CD4-positive, alpha-beta T cell treated with Interleukin-2 at 100 ng/mL for 4 hours (primary cell): ENCODE data around the gene RXRB.

ENCODE experiments used
- DNase-seq: peaks from one replicate; pipeline ENCODE4 v3.0.0-alpha.2; 2020; ENCODE audit warnings: low spot score

RXRB gene

DNA sequence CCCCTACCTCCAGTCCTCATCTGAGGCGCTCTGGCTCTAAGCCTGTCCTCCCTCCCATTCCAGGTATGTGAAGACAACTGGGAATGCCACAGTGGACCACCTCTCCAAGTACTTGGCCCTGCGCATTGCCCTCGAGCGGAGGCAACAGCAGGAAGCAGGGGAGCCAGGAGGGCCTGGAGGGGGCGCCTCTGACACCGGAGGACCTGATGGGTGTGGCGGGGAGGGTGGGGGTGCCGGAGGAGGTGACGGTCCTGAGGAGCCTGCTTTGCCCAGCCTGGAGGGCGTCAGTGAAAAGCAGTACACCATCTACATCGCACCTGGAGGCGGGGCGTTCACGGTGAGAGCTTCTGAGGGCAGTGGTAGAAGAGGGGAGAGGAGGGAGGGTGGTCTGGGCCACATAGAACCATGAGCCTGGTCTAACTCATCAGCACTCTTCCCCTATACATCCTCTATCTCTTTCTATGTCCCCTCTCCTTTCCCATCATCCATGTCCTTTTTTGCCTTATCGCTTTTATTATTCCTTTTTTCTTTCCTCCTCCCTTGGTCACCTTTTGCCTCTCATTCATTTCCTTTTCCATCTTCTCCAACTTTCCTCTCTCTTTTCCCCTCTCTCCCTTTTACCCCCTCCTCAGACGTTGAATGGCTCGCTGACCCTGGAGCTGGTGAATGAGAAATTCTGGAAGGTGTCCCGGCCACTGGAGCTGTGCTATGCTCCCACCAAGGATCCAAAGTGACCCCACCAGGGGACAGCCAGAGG, 11.4 kb upstream of the RXRB start:
- no peak for DNase-seq

GRCh38 chr6:33211136-33211535, 10.7 kb upstream of the RXRB start:
- DNase-seq: no peak

DNA sequence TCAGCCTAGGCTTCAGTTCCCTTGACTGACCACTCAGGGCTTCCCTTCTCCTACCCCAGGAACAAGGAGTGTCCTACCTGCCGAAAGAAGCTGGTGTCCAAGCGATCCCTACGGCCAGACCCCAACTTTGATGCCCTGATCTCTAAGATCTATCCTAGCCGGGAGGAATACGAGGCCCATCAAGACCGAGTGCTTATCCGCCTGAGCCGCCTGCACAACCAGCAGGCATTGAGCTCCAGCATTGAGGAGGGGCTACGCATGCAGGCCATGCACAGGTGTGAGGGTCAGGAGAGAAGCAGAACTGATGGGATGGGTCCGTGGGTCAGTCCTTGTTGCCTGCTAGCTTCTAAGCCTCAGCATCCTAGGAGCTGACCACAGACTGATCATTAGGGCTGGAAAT, 9.4 kb upstream of the RXRB start:
- DNase-seq: no peak

- DNase-seq: peak; percentile 81
Observed at GRCh38 chr6:33208091-33208967, 7.9 kb upstream of the RXRB start, which contains the start of gene RING1. TSS of gene RING1 (plus strand) at chr6:33208500. CDS start at chr6:33208823, 323 bp downstream.

DNA sequence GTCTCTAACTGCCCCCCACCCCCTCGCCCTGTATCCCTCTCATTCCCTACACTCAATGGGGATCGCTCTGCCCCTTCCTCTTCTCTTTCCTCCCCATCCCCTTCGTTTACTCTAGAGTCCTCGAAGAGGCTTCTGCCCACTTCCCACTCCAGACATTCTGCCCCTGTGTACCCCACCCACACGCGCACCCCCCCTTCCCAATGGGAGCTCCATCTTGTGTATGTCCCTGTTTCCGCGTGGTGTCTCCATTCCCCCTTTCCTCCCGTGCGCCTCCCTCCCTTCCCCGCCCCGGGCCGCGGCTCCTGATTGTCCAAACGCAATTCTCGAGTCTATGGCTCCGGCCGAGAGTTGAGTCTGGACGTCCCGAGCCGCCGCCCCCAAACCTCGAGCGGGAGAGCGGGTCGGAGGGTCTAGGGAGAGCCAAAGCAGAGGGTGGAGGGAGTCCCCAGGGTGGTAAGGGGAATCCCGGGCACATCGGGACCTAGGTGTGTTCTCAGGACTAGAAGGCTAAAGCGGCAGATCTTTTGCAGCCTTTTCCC, 7.2 kb upstream of the RXRB start:
- DNase-seq: no peak

- DNase-seq: no peak
Observed at GRCh38 chr6:33206864-33207551, 6.5 kb upstream of the RXRB start.

DNA sequence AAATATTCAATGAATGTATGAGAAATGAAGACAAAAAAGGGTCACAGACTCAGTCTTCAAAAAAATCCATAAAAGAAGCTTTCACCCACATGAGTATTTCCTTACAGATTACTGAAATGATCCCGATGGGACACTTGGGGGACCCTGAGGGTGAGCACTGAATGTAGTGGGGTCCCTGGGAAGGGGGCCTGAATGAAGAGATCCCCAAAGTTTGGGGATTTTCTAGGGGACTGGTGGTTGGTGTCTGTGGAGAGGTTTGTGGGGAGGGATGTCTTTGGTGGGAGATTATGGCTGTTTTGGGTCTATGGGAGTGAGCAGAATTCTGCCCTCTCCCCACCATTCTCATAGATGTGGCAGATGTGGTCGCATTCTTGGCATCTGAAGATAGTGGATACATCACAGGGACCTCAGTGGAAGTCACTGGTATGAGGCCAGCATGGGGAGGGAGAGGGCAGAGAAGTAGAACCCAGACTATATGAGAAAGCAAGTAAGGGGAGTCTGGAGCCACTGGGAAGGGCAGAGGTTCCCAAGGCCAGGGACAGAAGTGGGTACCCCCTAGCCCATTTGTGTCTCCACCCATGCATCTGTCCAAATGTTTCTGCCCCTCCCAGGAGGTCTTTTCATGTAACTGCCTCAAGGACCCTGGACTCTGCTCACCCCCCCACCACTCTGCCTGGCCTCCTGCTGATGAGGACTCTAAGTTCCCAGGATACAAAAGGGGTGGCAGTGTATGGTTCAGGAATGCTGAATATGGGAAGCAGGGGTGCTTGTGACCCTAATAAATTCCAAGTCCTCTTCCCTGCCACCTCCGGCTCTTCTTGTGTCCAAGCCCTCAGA, 5.8 kb upstream of the RXRB start:
- DNase-seq: no peak

DNA sequence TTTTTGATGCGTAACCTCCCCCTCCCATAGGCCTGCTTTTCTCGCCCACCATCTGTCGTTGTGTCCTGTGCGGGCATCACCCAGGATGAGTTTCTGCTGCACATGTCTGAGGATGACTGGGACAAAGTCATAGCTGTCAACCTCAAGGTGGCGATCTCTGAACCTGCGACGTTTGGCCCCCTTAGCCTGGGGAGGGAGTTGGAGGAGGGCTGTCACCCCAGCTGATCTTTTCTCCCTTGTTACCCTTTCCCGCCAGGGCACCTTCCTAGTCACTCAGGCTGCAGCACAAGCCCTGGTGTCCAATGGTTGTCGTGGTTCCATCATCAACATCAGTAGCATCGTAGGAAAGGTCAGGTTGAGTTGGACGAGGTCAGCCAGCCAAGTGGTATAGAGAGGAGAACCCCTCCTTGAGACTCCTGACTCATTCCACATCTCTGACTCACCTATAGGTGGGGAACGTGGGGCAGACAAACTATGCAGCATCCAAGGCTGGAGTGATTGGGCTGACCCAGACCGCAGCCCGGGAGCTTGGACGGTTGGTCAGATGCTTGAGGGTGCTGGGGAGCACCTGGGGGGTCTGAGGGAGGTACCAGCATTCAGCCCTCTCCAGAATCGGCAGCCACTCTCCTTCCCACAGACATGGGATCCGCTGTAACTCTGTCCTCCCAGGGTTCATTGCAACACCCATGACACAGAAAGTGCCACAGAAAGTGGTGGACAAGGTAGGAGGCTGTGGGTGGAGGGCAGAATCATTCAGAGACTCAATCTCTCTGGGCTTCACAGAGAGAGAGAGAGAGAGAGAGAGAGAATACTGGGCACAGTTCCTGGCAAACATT, 4.9 kb upstream of the RXRB start:
- DNase-seq: peak; percentile 32

DNA sequence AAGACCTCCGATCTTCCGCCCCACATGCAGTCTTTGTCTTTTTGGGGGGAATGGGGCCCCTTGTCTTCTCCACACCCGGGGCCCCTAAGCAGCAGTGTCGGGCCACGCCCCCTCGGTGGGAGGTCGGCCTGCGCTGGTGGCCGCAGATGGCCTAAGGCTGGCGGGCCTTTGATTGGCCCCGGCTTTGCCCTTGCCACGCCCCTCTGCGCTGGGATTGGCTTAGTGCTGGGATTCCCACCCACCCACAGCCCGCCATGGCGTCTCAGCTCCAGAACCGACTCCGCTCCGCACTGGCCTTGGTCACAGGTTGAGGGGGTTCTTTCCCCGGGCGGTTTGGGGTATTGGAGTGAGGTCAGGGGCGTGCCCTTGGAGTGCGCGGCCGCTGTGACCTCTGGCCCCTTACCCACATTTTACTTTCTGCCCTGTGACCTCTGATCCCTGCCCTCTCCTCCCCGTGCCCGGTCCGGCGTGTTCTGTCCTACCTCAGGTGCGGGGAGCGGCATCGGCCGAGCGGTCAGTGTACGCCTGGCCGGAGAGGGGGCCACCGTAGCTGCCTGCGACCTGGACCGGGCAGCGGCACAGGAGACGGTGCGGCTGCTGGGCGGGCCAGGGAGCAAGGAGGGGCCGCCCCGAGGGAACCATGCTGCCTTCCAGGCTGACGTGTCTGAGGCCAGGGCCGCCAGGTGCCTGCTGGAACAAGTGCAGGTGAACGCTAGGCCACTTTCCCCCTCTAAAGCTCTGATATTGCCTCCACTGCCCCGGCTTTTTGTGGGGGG, 4.1 kb upstream of the RXRB start, which contains the start of gene HSD17B8:
TSS of gene HSD17B8 (plus strand) at position 241 of the 776 bp plus-strand sequence. CDS start at position 255, 14 bp downstream.
- peak; percentile 89 for DNase-seq

GRCh38 chr6:33204165-33204414, 3.6 kb upstream of the RXRB start:
- no peak for DNase-seq

DNA sequence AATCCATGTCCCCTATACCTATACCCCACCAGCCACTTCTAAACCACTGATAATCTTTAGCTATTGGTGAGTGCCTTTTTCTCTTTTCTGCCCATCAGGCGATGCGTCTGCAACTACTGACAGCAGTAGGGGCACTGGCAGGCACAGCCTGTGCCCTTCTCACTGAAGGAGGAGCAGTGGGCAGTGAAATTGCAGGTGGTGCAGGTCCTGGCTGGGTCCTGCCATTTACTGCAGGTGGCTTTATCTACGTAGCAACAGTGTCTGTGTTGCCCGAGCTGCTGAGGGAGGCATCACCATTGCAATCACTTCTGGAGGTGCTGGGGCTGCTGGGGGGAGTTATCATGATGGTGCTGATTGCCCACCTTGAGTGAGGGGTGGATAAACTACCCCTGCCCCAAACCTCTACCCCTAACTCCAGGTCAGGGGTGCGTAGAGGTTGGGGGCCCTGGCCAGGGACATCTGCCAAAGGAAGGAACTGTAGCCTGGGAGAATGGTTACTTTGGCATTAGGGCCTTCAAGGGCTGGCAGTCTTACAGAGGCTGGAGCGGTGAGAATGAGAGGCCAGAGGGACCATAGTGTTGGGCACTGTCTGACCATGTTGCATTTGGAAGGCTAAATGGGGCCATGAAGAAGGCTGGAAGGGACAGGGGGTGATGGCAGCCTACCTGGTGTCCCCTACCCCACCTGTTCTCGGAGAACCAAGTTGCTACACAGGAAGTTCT, 3.1 kb upstream of the RXRB start:
- DNase-seq: no peak

DNA sequence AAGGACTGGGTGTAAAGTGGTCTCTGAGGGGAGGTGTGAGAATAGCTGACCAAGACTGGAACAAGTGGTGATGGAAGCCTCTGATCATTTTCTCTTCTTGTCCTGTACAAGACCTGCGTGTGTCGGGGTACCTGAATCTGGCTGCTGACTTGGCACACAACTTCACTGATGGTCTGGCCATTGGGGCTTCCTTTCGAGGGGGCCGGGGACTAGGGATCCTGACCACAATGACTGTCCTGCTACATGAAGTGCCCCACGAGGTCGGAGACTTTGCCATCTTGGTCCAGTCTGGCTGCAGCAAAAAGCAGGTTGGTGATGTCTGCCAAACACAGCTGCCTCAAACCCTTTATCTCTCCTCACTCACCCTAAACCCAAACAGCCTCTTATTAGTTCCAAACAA, 2.3 kb upstream of the RXRB start:
- DNase-seq: no peak

DNA sequence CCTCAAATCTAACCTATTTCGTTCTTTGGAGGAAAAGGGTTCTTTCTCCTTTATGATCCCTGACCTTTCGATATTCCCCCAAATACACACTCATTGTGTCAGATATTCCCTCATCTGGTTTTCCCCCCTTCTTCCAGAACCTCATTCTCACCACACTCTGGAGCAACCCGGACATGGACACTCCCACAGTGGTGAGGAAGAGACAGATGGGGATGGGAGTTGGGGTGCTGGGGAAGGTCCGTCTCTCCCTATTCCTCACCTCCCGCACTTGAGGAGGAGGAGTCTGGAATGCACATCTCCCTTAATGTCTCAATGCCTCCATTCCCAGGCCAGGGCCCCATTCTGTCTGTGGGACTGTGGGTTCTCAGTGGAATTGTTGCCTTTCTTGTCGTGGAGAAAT, 1.5 kb upstream of the RXRB start:
- no peak for DNase-seq

- no peak for DNase-seq
Observed at GRCh38 chr6:33201147-33201545, 681 bp upstream of the RXRB start.

- peak; percentile 61 for DNase-seq
Observed at GRCh38 chr6:33199687-33200218, 712 bp downstream of the RXRB start.

GRCh38 chr6:33198853-33199436, 1.5 kb downstream of the RXRB start:
- no peak for DNase-seq

- no peak for DNase-seq
Observed at GRCh38 chr6:33198159-33198852, 2.2 kb downstream of the RXRB start.
